Astrocyte of the spinal cord (primary cell): ENCODE data around the gene KIF16B.

Source experiments
- DNase-seq: peaks from one replicate; pipeline ENCODE4 v3.0.0; 2011; ENCODE audit warnings: low read depth, low spot score
- H3K4me3 ChIP-seq: 2 replicates; pipeline ENCODE4 v1.5.1; 2011; ENCODE audit warnings: low read depth, mild to moderate bottlenecking, low read length, moderate library complexity
- CTCF ChIP-seq: IDR thresholded peaks from 2 replicates; pipeline ENCODE4 v1.5.1; 2012; ENCODE audit warnings: low read depth, mild to moderate bottlenecking, low read length, inconsistent platforms
- in situ Hi-C: cut with HindIII; loops from 2 replicates; pipeline ENCODE4 v1.10.0; 2017; ENCODE audit warnings: low sequenced_read_pairs

The KIF16B gene

GRCh38 chr20:16246291-16246690, 327.0 kb downstream of the KIF16B start:
- TF ChIP-seq CTCF = no peak
- no peak overlapping the region for H3K4me3 ChIP-seq
- no peak for DNase-seq
- in situ Hi-C loops = no loop called here

GRCh38 chr20:16245879-16246278, 327.4 kb downstream of the KIF16B start:
- no peak for TF ChIP-seq CTCF
- in situ Hi-C loops = no loop called here
- no peak for DNase-seq
- no peak overlapping the region for H3K4me3 ChIP-seq

- no peak for DNase-seq
- no peak overlapping the region for H3K4me3 ChIP-seq
- in situ Hi-C loops = no loop called here
- no peak for TF ChIP-seq CTCF
These were observed 328.4 kb downstream of the KIF16B start for GRCh38 chr20:16244892-16245291.

DNA sequence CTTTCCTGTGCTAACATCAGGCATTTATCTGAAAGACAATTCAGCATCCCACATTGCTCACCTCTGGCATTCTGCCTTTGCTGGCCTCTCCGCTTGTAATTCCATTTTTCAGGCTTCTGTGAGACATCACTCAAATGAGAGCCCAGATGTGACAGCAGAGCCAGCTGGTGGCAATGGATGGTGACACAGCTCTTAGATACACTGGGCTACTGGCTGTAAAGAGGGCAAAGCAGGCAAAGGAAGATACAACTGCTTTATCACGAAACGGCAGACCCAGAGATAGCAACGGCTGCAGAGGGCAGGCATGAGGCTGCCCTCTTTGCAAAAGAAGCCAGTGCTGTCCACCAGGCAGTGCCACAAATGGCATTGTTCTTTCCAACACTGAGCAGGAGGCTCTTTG, 329.8 kb downstream of the KIF16B start:
- in situ Hi-C loops = no loop called here
- DNase-seq = no peak
- no peak overlapping the region for H3K4me3 ChIP-seq
- TF ChIP-seq CTCF = no peak

- TF ChIP-seq CTCF = no peak
- in situ Hi-C loops = no loop called here
- DNase-seq = no peak
- H3K4me3 ChIP-seq = no peak overlapping the region
These were observed 331.3 kb downstream of the KIF16B start for GRCh38 chr20:16241911-16242310.

- no peak for DNase-seq
- no peak overlapping the region for H3K4me3 ChIP-seq
- in situ Hi-C loops = no loop called here
- TF ChIP-seq CTCF = no peak
These were observed 332.9 kb downstream of the KIF16B start for GRCh38 chr20:16240355-16240754.

DNA sequence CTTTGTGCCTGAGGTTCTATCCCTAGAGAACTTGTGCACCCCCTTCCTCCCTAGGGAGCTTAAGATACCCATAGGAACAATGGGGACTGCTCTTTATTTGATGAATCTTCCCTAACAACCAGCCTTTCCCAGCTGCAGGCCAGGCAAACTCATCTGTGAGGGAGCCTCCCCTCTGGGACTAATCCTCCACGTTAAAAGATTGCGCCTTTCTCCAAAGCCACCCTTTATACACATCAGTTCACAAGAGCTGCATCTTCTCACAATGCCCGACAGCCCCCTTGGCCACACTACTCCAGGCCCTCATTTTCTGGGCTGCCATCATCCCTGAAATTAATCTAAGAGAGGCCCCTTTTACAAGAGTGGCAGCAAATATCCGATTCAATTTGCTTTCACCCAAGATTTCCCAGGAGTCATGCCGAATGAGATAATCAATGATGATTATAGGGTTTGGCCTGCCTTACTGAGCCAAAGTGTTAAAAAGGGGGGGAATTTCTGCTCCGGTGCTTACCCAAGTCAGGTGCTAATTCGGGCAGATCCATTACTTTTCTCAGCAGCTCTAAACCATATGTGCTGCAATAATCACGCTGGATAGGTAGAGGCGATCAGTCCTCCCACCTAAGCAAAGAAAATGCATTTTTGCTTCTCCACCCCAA, 336.5 kb downstream of the KIF16B start:
- H3K4me3 ChIP-seq = no peak overlapping the region
- no peak for DNase-seq
- no peak for TF ChIP-seq CTCF
- in situ Hi-C loops = no loop called here
